Right ventricle myocardium inferior (tissue), 1 donor: ENCODE measurements around the gene S1PR4. TPM values are rescaled to one million over a fixed set of nuclear protein-coding genes. Genes with fewer than 3 reads are reported as not detected.
A peak's percentile ranks its signal among the peaks of the same experiment; 100 is the strongest.
"Not testable (repeated sequence)": the region's sequence is repeated elsewhere in the genome, so short reads cannot be mapped to it uniquely, and the experiment has no call there.

Experiments
- ATAC-seq: fragments of 200-7000 bp; cut with Tn5 transposase; one replicate; pipeline ENCODE4 v1.9.1; 2020; ENCODE audit warnings: mild to moderate bottlenecking, moderate library complexity
- DNase-seq: peaks from one replicate; pipeline ENCODE4 v3.0.0; 2021; ENCODE audit errors: missing footprints
- intact Hi-C: fragments of 100-400 bp; cut with DNase I; formaldehyde crosslinking; loops from one replicate; pipeline ENCODE4 v1.11.0; 2022
- total RNA-seq: library from RNA; stranded (reverse); fragmentation: NEBNext Ultra II Directional; extraction: Animal tissue kit (Norgen Biotek cat#: 25700); gene quantifications from one replicate; pipeline ENCODE4 v1.2.1, GENCODE V29; 2021
- donor health status: DM: no; HTN: yes; CAD: no; lungs with severe emphysema.

The S1PR4 gene
- total RNA-seq, 1 donor from 2014 or later, result 1.2 TPM

DNA sequence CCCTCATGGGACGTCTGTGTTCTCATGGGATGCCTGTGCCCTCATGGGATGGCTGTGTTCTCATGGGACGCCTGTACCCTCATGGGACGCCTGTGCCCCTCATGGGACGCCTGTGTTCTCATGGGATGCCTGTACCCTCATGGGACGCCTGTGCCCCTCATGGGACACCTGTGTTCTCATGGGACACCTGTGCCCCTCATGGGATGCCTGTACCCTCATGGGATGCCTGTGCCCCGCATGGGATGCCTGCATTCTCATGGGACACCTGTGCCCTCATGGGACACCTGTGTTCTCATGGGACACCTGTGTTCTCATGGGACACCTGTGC is 5.9 kb upstream of the S1PR4 start:
- ATAC-seq, DNase-seq, intact Hi-C loops: not testable (repeated sequence)

DNA sequence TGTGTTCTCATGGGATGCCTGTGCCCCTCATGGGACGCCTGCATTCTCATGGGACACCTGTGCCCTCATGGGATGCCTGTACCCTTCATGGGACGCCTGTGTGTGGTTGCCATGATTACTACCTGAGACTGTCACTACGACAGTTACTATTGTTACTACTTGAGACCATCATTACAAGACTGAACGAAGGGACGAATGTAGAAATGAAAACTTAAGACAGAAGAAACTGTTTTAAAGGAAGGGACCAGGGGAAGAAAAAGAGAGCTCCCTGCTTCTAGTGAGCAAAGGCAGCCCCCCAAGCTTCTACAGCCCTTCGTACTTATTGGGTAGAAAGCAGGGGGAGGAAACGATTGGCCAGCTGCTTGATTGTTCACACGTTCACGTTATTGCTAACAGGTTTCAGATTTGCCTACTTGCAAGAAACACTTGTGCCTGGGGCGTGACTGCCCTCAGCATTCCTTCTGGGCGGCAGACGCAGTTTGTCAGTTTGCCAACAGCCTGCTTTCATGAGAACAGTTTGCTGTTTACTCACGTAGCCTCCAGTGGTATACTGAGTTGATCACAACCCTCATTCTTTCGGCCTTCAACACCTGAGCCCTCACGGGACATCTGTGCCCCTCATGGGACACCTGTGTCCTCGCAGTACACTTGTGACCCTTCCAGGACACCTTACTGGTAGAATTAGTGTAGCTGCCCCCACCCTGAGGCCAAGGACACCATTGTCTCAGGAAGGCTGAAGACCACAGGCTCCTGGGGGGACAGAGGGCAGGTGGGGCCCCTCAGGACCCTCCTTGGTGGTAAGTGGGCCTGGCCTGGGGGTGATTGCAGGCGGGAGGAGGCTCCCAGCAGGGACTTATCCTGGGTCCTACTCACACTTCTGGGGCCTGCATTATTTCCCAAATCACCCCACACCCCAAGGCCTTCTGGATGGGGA is 2.5 kb upstream of the S1PR4 start:
- no peak for DNase-seq
- no peak for ATAC-seq
- intact Hi-C loops, result no loop called here

DNA sequence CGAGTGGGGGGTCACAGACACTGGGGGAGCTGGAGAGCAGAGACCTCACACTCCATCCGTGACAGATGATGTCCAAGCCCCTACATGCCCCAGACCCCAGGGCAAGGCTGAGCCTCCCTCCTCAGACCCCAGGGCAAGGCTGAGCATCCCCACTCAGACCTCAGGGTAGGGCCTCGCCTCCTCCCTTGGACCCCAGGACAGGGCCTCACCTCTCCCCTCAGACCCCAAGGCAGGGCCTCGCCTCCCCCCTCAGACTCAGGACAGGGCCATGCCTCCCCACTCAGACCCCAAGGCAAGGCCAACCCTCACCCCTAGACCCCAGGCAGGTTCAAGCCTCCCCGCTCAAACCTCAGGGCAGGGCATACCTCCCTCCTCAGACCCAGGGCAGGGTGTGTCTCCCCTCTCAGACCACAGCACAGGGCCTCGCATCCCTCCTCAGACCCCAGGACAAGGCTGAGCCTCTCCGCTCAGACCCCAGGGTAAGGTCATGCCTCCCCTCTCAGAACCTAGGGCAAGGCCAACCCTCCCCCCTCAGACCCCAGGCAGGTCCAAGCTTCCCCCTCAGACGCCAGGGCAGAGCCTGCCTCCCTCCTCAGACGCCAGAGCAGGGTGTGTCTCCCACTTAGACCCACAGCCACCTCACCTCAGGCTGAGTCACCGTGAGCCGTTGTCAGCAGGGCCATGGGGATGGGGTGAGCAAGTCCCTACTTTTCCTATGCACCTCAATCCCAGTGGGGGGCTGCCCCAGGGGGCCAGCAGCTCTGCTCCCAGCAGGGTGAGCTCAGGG is 1.7 kb upstream of the S1PR4 start:
- intact Hi-C loops, result no loop called here
- peak; percentile 49 for ATAC-seq
- DNase-seq, result no peak

DNA sequence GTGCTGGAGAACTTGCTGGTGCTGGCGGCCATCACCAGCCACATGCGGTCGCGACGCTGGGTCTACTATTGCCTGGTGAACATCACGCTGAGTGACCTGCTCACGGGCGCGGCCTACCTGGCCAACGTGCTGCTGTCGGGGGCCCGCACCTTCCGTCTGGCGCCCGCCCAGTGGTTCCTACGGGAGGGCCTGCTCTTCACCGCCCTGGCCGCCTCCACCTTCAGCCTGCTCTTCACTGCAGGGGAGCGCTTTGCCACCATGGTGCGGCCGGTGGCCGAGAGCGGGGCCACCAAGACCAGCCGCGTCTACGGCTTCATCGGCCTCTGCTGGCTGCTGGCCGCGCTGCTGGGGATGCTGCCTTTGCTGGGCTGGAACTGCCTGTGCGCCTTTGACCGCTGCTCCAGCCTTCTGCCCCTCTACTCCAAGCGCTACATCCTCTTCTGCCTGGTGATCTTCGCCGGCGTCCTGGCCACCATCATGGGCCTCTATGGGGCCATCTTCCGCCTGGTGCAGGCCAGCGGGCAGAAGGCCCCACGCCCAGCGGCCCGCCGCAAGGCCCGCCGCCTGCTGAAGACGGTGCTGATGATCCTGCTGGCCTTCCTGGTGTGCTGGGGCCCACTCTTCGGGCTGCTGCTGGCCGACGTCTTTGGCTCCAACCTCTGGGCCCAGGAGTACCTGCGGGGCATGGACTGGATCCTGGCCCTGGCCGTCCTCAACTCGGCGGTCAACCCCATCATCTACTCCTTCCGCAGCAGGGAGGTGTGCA is 587 bp downstream of the S1PR4 start:
- intact Hi-C loops, result no loop called here
- peak; percentile 14 for ATAC-seq
- DNase-seq, result no peak

DNA sequence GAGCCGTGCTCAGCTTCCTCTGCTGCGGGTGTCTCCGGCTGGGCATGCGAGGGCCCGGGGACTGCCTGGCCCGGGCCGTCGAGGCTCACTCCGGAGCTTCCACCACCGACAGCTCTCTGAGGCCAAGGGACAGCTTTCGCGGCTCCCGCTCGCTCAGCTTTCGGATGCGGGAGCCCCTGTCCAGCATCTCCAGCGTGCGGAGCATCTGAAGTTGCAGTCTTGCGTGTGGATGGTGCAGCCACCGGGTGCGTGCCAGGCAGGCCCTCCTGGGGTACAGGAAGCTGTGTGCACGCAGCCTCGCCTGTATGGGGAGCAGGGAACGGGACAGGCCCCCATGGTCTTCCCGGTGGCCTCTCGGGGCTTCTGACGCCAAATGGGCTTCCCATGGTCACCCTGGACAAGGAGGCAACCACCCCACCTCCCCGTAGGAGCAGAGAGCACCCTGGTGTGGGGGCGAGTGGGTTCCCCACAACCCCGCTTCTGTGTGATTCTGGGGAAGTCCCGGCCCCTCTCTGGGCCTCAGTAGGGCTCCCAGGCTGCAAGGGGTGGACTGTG is 1.2 kb downstream of the S1PR4 start:
- DNase-seq (no peak), ATAC-seq (no peak)
- intact Hi-C loops, result no loop called here

DNA sequence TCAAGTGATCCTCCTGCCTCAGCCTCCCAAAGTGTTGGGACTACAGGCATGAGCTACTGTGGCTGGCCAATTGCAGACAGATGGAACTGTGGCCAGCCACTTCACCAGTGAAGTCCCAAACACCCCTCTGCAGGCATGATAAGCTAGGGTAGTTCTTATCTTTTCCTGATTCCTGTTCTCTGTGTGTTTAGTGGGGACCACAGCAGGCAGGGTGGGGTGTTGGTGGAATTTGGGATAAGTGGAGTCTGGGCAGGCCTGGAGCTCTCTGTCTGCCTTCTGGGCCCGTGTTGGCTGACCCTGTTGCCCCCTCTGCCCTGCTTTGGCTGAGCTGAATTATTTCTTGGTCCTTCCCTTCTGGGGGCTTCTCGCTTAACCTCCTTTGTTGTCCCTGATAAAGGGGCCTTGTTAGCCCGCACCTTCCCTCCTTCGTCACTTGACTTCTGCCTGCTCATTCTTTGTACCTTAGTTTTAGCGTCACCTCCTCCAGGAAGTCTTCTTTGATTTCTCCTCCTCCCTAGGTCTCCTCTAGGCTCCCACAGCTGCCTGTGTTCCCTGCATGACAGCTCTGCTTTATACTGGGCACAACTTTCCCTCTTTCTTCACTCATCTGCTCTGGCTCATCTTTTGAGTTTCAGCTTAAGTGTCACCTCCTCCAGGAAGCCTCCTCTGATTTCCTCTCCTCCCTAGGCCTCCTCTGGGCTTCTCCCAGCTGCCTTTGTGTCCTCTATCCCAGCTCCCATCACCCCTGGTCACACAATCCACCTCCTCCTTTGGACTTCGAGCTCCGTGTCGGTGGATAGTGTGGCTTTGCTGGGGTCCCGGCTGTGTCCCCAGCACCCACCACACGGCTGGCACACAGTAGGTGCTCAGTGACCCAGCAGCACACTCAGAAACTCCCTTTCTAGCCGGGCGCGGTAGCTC is 5.4 kb downstream of the S1PR4 start:
- intact Hi-C loops, result no loop called here
- DNase-seq, result no peak
- ATAC-seq, result no peak

DNA sequence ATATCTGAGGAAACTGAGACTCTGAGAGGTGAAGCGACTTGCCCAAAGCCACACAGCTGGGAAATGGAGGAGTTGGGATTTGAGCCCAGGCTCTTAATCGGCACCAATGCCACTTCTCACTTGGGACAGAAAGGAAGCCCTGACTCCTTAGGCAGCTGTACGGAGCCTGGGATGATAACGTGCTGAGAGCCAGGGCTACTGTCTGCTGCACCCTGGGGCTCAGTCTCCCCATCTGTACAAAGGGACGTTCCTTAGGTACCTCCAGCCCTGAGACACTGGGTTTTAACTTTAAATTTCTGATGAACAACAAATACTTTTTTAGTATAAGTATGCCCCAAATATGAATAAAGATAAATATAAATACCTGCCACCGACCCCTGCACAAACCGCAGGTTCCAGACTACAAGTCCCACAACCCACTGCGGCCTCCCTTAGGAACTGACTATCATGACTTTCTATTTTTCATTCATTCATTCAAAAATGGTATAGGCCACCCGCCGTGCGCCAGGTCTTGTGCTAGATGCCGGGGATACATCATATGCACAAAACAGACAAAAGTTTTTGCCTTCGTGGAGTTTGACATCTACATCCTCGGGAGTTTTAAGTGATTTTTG is 6.4 kb downstream of the S1PR4 start:
- DNase-seq (peak; percentile 88), ATAC-seq (peak; percentile 65)
- intact Hi-C loops, result no loop called here

DNA sequence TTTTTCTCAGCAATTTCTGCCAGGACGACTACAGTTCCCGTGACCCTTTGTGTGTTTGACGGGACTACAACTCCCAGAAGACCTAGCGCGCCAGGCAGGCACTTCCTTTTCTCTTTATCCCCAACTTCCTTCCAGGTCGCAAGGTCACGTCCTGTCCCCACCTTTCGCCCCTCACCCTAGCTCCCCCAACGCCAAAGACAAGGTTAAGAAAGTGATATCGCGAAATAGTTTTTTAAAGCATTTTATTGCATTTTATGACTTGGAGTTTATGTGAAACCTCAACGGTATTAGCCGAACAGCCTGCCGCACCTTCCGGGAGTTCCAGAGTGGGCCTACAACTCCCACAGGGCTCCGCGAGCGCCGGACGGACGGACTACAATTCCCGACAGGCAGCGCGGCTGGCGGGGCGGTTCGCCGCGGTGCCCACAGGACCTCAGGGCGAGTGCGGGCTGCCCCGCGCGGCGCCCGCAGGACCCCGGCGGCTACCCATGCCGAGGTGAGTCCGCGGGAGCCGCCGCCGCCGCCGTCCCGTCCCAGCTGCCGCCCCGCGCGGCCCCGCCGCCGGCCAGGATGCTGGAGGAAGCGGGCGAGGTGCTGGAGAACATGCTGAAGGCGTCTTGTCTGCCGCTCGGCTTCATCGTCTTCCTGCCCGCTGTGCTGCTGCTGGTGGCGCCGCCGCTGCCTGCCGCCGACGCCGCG is 7.0 kb downstream of the S1PR4 start, which contains the start of gene NCLN:
TSS of gene NCLN (plus strand) at position 470 of the 699 bp plus-strand sequence. CDS start at position 571, 101 bp downstream.
- intact Hi-C loops, result no loop called here
- DNase-seq (peak; percentile 98), ATAC-seq (peak; percentile 95)

DNA sequence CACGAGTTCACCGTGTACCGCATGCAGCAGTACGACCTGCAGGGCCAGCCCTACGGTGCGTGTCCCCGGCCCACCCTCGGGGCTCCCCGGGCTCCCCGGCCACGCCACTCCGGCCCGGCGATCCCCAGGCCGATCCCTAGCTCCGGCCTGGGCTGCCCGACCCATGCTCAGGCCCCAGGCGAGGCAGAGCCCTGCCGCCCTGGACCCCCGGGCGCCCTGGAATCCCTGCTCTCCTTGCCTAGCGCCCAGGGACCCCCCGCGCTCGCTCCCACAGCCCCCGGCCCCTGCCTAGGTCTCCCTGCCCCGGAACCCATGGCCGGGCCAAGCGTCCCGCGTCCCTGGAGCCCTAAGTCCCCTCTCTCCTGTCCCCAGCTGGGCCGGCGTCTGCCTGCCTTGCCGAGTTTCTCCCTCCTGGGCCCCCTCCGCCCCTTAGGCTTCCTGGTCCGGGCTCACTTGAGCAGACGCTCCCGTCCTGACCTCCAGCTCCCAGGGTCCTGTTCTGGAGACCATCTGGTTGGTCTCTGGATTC is 7.7 kb downstream of the S1PR4 start:
- intact Hi-C loops, result no loop called here
- ATAC-seq, result peak; percentile 2
- DNase-seq, result no peak

DNA sequence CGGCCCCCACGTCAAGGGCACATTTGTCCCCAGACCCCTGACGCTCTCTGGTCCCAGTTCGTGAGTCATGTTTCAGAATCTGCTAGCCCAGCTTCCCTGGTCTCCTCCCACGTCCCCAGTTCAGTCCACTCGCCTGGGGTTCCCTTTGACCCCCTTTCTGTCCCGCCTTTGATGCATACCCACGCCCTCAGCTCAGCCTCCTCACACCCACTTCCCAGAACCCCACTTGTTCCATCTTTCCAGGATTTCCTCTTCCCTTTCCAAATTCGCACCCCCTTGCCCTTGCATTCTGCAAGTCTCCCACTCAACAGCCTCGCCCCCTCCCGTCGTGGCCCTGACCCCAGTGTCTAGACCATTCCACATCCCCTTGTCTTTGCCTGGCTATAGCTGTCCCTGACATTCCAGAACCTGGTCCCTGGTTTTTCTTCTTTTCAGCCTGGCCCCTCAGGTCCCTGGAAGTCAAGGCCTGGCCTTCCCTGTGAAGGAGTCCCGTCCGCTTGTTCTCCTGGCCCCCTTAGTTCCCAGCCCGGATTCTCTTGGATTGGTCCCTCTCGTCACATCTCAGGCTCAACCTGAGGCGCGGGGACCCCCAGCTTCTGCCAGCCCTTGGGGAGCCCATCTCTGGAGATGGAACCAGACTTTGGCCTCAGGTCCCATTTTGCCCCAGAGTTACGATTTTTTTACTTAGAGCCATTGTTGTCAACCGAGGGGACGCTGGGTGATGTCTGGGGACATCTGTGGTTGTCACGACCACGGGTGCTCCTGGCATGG is 8.5 kb downstream of the S1PR4 start:
- no peak for ATAC-seq

DNA sequence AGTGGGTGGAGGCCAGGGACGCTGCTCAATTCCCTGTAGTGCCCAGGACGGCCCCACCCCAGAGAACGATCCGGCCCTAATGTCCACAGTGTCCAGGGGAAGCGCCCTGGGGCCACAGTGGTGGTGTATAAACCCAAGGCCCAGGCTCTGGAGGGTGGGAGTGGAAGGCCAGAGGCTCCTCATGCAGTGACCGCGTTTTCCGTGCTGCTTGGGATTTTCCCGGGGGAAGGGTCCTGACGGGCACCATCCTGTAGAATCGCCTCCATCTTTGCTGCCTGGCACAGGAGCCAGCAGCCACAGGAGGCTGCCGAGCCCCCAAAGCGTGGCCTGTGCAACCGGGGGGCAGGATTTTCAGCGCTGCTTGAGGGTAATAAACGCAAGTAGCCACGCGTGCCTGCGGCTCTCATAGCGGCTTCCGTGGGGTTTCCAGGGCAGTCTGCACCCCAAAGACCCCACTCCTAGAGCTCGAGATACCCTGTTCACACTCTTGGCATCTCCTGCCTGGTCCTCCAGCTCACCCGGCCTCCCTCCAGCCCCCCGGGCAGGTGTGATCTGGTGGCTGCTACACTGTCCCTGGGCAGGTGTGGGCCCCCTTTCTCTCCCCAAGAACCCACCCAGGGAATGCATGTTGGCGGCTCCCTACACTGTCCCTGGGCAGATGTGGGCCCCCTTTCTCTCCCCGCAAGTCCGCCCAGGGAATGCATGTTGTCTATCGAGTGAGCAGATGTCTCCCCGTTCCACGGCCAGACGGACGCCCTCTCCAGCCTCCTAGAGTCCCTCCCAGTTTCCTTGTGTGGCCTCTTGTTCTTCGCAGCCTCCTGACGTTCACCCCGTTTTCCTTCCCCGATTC is 9.3 kb downstream of the S1PR4 start:
- DNase-seq, result no peak
- ATAC-seq, result no peak
- intact Hi-C loops, result no loop called here

More for the DNA sequence above, 8.5 kb downstream of the S1PR4 start:
- DNase-seq, result no peak
- intact Hi-C loops, result no loop called here

DNA sequence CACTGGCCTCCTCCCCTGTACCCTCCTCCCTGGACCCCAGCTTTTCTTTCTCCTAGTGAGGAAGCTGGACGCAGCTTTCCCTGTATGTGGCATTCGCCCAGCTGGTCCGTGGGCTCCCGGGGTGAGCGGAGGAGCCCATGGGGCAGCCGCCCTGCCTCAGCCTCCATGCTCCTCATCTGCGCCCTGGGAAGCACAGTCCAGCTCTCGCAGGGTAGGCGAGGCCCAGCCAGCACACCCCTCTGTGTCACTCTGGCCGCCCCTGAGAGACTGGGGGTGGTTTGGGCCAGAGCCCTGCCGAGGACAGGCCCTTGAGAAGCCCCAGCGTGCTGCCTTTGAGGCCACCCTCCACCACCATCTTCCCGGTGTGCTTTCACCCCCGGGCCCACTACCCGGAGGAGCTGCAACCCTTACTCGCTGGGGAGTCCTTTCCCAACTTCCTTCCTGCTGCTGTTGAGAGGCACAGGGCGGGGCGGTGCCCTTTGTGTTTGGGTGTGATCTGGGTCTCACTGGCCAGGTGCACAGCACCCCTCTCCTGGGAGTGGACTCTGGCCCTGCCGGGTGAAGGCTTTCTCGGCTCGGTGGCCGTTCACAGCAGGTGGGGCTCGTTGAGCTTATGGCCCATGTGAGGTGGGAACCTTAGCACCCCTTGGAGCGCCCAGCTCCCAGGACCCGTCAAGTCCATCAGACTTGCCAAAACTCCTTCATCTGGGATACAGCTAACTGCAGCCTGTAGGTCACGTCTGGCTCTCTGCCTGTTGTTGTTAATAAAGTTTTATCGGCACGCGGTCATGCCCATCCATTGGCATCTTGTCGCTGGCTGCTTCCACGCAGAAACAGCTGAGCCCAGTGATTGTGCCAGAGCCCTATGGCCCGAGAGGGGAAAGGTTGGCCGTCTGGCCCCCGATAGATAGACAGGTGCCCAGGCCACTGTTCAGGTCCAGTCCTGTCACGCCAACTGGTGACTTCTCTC is 10.3 kb downstream of the S1PR4 start:
- ATAC-seq, result no peak
- peak; percentile 86 for DNase-seq
- intact Hi-C loops, result no loop called here

DNA sequence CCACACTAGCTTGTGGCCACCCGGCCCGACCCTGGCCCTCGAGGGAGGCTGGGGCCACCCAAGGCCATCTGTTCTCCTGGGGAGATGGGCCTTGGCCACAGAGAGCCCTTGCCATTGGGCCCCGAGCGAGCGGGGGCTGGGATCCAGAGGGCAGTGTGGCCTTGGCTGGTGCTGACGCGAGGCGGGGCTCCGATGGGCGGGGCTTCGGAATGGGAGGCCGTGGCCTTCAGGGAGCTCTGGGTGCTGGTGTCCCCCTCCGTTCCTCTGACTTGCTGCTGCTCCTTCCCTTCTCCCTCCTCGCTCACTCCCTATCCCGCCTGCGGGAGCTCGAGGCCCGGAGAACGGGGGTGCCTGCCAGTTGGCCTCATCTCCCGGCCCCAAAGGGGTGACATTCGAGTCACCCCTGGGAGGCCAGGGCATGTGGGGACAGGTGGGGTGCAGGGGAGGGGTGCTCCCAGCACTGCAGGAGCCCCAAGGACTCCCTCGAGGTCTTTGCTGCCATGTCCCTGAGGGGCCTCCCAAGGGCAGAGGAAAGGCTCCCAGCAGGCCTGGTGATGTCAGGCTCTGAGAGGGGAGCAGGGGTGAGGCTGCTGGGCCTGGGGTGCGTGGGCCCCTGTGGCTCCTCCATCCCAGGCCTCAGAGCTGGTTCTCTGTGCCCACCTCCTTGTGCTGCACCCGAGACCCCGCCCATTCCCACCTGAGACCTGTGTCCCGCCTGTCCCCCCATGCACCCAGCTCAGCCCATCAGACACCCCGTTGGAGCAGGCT is 11.3 kb downstream of the S1PR4 start:
- ATAC-seq (no peak), DNase-seq (no peak)
- intact Hi-C loops, result no loop called here
